B cell (primary cell): ENCODE data around the gene PALM. TPM values are rescaled to one million over a fixed set of nuclear protein-coding genes. Genes with fewer than 3 reads are reported as not detected.
"Not testable (repeated sequence)": the region's sequence is repeated elsewhere in the genome, so short reads cannot be mapped to it uniquely, and the experiment has no call there.

Source experiments
- ATAC-seq: fragments of 200-7000 bp; cut with Tn5 transposase; one replicate; pipeline ENCODE4 v1.10.0; 2021; ENCODE audit warnings: low read depth, mild to moderate bottlenecking, moderate number of reproducible peaks, moderate library complexity
- CTCF ChIA-PET: fragments of 350-600 bp; sonication (Branson Sonifier 250); formaldehyde crosslinking; loops from one replicate; lab custom pipeline; 2021; ENCODE audit warnings: antibody characterized with exemption, inconsistent platforms; lab: Charles Lee
- POLR2A ChIA-PET: fragments of 350-600 bp; sonication (Branson Sonifier 250); formaldehyde crosslinking; loops from one replicate; lab custom pipeline; 2021; ENCODE audit warnings: antibody characterized with exemption; lab: Charles Lee
- DNase-seq: peaks from one replicate; pipeline ENCODE4 v3.0.0; 2013
- H2AFZ ChIP-seq: 2 replicates; pipeline ENCODE4 v1.6.1; 2012; ENCODE audit warnings: mild to moderate bottlenecking, low read depth, low read length; ENCODE audit not compliant: insufficient read depth, poor library complexity, severe bottlenecking
- H3K27ac ChIP-seq, 2 donors: 1 replicate in 1 of 2; 2 replicates in 1 of 2; pipeline ENCODE4 v1.5.1; 2012 to 2013; ENCODE audit warnings: low read length in 2 of 2, mild to moderate bottlenecking in 2 of 2, moderate library complexity in 1 of 2
- H3K27me3 ChIP-seq, 4 experiments: fragments of 200-600 bp in 1 of 4; sonication (generic) in 1 of 4; replicated peaks in 1 of 4; 1 replicate in 2 of 4; 2 replicates in 2 of 4; pipeline versions ENCODE4 v1.6.1 to v1.7.0; 2013 to 2016; ENCODE audit warnings: low read length in 3 of 4, mild to moderate bottlenecking in 2 of 4, mixed read lengths in 1 of 4, moderate library complexity in 1 of 4; ENCODE audit not compliant: insufficient read depth in 4 of 4, control insufficient read depth in 3 of 4; ENCODE audit errors: control extremely low read depth in 1 of 4
- H3K36me3 ChIP-seq, 2 experiments: replicated peaks in 1 of 2; 1 replicate in 1 of 2; 2 replicates in 1 of 2; pipeline versions ENCODE4 v1.6.1 to v1.7.1; 2013; ENCODE audit warnings: low read length in 1 of 2; ENCODE audit not compliant: insufficient read depth in 2 of 2, control insufficient read depth in 1 of 2; ENCODE audit errors: control extremely low read depth in 1 of 2, extremely low read depth in 1 of 2
- H3K4me1 ChIP-seq, 2 donors: fragments of 200-600 bp in 1 of 2; sonication (generic) in 1 of 2; 1 replicate in 1 of 2; 2 replicates in 1 of 2; pipeline versions ENCODE4 v1.5.1 to v1.6.1; 2013 to 2017; ENCODE audit warnings: low read length in 2 of 2; ENCODE audit not compliant: control insufficient read depth in 2 of 2, insufficient read depth in 2 of 2
- H3K4me2 ChIP-seq: replicated peaks from 2 replicates; pipeline ENCODE3; 2012; ENCODE audit warnings: mild to moderate bottlenecking, low read depth, low read length; ENCODE audit not compliant: poor library complexity, severe bottlenecking
- H3K4me3 ChIP-seq, 5 experiments: fragments of 200-600 bp in 1 of 5; sonication (generic) in 1 of 5; 1 replicate in 3 of 5; 2 replicates in 2 of 5; pipeline versions ENCODE4 v1.5.1 to v1.7.0; 2011 to 2016; ENCODE audit warnings: low read length in 4 of 5, mild to moderate bottlenecking in 4 of 5, low read depth in 2 of 5, control low read depth in 1 of 5, moderate library complexity in 1 of 5; ENCODE audit not compliant: insufficient read depth in 1 of 5; ENCODE audit errors: control extremely low read depth in 1 of 5, extremely low read depth in 1 of 5
- H3K79me2 ChIP-seq: fragments of 200-600 bp; sonication (generic); one replicate; pipeline ENCODE4 v1.6.0; 2016; ENCODE audit warnings: low read length; ENCODE audit not compliant: control insufficient read depth, insufficient read depth
- H3K9ac ChIP-seq: fragments of 200-600 bp; sonication (generic); 2 replicates; pipeline ENCODE4 v1.6.1; 2017; ENCODE audit warnings: mild to moderate bottlenecking, low read length, moderate library complexity
- H3K9me3 ChIP-seq, 3 donors: one replicate each; pipeline versions ENCODE4 v1.6.1 to v1.7.1; 2013; ENCODE audit warnings: low read length in 2 of 3; ENCODE audit not compliant: control insufficient read depth in 2 of 3, insufficient read depth in 1 of 3; ENCODE audit errors: control extremely low read depth in 1 of 3
- H4K20me1 ChIP-seq: 2 replicates; pipeline ENCODE4 v1.6.0; 2012; ENCODE audit warnings: mild to moderate bottlenecking, low read length; ENCODE audit not compliant: insufficient read depth, control insufficient read depth, poor library complexity, severe bottlenecking
- H3K27ac Mint-ChIP-seq: one replicate; pipeline ENCODE4 v1.8.0; 2021; ENCODE audit warnings: mixed read lengths
- H3K27me3 Mint-ChIP-seq: one replicate; pipeline ENCODE4 v1.8.0; 2021; ENCODE audit warnings: mixed read lengths
- H3K4me1 Mint-ChIP-seq: one replicate; pipeline ENCODE4 v1.8.0; 2021; ENCODE audit warnings: mixed read lengths
- H3K4me3 Mint-ChIP-seq: one replicate; pipeline ENCODE4 v1.8.0; 2021; ENCODE audit warnings: mixed read lengths
- H3K9me3 Mint-ChIP-seq: one replicate; pipeline ENCODE4 v1.8.0; 2022; ENCODE audit warnings: mixed read lengths; ENCODE audit not compliant: insufficient read depth
- EZH2 ChIP-seq: IDR thresholded peaks from 2 replicates; pipeline ENCODE4 v1.6.1; 2012; ENCODE audit warnings: borderline replicate concordance, low read depth, mild to moderate bottlenecking, moderate library complexity, low read length; ENCODE audit not compliant: insufficient read depth, poor library complexity, severe bottlenecking
- WGBS: methylation state at CpG from one replicate; pipeline ENCODE4 v1.1.5; 2013; ENCODE audit warnings: missing lambda C conversion rate; ENCODE audit not compliant: insufficient coverage; 5-methylcytosine and 5-hydroxymethylcytosine counted together
- intact Hi-C: fragments of 100-400 bp; cut with micrococcal nuclease; formaldehyde crosslinking; loops from one replicate; pipeline ENCODE4 v1.10.0; 2022
- polyA plus RNA-seq: library from polyadenylated mRNA; depleted of rRNA; stranded (reverse); fragments of >200 nt; gene quantifications from 2 replicates; pipeline ENCODE4 v1.2.3, GENCODE V29; 2012
- total RNA-seq, 2 donors: library from RNA; stranded (reverse); fragments of 120-200 nt in 1 of 2; gene quantifications; 1 replicate in 1 of 2; 2 replicates in 1 of 2; pipeline versions ENCODE4 v1.2.3 to v1.2.4, GENCODE V29; 2013 to 2022
- TF ChIP-seq, protein P1 (sequence below): fragments of 200-600 bp; IDR thresholded peaks from one replicate; pipeline ENCODE4 v1.8.0; 2022; ENCODE audit warnings: antibody characterized with exemption, mild to moderate bottlenecking

Gene PALM
- total and polyA plus RNA-seq, 2 donors (not counting 1 experiment from before 2014, with no cell fraction given): 0.15 TPM; not detected in 1

DNA sequence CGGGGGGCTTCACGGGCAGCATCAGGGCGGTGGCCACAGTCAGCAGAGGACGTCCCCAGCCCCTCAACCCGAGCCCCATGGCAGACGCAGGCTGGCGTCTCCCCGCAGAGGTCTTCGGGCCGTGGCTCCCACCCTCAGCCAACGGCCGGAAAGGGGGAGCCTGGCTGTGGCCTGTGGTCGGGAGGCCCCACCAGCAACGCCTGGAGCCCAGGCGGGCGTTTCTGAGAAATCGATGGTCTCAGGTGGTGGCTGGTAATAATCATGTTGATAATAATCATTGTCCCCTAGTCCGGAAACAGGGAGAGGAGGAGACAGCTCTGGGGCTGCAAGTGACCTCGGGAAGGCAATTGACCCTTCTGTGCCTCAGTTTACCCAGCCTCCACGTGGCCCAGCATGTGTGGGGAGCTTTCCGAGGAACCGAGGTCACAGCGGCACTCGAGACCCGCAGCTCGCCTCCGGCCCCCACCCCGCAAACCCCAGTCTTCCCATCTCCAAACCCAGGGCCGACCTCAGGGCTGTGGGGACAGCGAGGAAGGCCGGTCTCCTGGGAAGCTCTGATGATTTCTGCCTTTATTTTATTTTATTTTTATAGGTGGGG is 13.3 kb upstream of the PALM start, which contains the start of gene PRSS57:
PRSS57 (minus strand) TSS at position 101 of the 598 bp plus-strand sequence; CDS start at position 79, 22 bp downstream.
- Mint-ChIP-seq H3K4me3 (no peak within 1 kb of the TSS), H3K27me3 (peaks cover 4% of the 10 kb centered on the region), H3K27ac (no peak within 1 kb of the TSS), H3K4me1 (no peaks in the 10 kb centered on the region), H3K9me3 (no peaks in the 10 kb centered on the region)
- Histone ChIP-seq H3K9ac (no peak within 1 kb of the TSS), H4K20me1 (no peaks in the 10 kb centered on the region), H3K4me1 (peaks cover 7 to 10% of the 10 kb centered on the region in 2 donors), H3K9me3 (peaks cover 0 to 8% (median 0%) of the 10 kb centered on the region in 3 donors), H3K36me3 (no peaks in the 10 kb centered on the region), H2AFZ (peak within 1 kb of the TSS; percentile 42), H3K4me3 (no peak within 1 kb of the TSS), H3K4me2 (peak within 1 kb of the TSS; percentile 8), H3K79me2 (no peaks in the 10 kb centered on the region), H3K27ac (no peak within 1 kb of the TSS), H3K27me3 (peaks cover 0 to 33% (median 4%) of the 10 kb centered on the region in 4 experiments)
- 8% methylated on average over 28 of the region's 31 CpGs for WGBS
- ATAC-seq (no peak), DNase-seq (no peak)
- POLR2A ChIA-PET: no interaction called here
- TF ChIP-seq, protein P1, sequence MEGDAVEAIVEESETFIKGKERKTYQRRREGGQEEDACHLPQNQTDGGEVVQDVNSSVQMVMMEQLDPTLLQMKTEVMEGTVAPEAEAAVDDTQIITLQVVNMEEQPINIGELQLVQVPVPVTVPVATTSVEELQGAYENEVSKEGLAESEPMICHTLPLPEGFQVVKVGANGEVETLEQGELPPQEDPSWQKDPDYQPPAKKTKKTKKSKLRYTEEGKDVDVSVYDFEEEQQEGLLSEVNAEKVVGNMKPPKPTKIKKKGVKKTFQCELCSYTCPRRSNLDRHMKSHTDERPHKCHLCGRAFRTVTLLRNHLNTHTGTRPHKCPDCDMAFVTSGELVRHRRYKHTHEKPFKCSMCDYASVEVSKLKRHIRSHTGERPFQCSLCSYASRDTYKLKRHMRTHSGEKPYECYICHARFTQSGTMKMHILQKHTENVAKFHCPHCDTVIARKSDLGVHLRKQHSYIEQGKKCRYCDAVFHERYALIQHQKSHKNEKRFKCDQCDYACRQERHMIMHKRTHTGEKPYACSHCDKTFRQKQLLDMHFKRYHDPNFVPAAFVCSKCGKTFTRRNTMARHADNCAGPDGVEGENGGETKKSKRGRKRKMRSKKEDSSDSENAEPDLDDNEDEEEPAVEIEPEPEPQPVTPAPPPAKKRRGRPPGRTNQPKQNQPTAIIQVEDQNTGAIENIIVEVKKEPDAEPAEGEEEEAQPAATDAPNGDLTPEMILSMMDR: no peak
- no peak for TF ChIP-seq EZH2
- intact Hi-C loops: no loop called here
- CTCF ChIA-PET: interaction anchor here (0.5 to 0.6 kb wide), 2 partner anchors 30 to 61 kb away, joined by 3 to 5 read pairs; no protein-coding TSS in a partner anchor

DNA sequence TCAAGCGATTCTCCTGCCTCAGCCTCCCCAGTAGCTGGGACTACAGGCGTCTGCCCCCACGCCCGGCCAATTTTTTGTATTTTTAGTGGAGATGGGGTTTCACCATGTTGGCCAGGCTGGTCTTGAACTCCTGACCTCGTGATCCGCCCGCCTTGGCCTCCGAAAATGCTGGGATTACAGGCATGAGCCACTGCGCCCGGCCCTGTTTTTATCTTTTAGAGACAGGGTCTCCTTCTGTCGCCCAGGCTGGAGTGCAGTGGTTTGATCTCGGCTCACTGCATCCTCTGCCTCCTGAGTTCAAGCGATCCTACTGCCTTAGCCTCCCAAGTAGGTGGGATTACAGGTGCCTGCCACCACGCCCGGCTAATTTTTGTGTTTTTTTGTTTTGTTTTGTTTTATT is 10.2 kb upstream of the PALM start:
- DNase-seq, H3K4me3 ChIP-seq, CTCF ChIA-PET, ATAC-seq, H3K79me2 ChIP-seq, H3K27ac Mint-ChIP-seq, H3K9ac ChIP-seq, H3K4me1 Mint-ChIP-seq, H4K20me1 ChIP-seq, intact Hi-C loops, H3K9me3 Mint-ChIP-seq, H3K4me2 ChIP-seq, H2AFZ ChIP-seq, H3K36me3 ChIP-seq, H3K4me3 Mint-ChIP-seq, H3K27ac ChIP-seq: not testable (repeated sequence)
- Histone ChIP-seq H3K4me1 (peaks cover 10 to 12% of the 10 kb centered on the region in 2 donors), H3K9me3 (peaks cover 0 to 22% (median 0%) of the 10 kb centered on the region in 3 donors), H3K27me3 (peaks cover 0 to 39% (median 8%) of the 10 kb centered on the region in 4 experiments)
- H3K27me3 Mint-ChIP-seq: peaks cover 13% of the 10 kb centered on the region
- WGBS: 91% methylated on average over 11 of the region's 15 CpGs
- POLR2A ChIA-PET: interaction anchor here (0.6 kb wide), 1 partner anchor 161 kb away, joined by 3 read pairs; no protein-coding TSS in a partner anchor

DNA sequence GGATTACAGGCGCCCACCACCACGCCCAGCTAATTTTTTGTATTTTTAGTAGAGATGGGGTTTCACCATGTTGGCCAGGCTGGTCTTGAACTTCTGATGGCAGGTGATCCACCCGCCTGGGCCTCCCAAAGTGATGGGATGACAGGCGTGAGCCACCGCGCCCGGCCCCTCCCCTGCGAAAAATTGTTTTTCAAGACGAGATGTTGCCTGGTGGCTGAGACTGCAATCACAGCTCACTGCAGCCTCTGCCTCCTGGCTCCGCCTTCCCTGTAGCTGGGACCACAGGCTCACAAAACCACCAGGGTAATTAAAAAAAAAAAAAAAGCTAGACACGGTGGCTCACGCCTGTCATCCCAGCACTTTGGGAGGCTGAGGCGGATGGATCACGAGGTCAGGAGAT is 8.8 kb upstream of the PALM start:
- WGBS: 59% methylated on average over 8 of the region's 14 CpGs
- H3K27me3 ChIP-seq: peaks cover 0 to 44% (median 7%) of the 10 kb centered on the region in 4 experiments
- H4K20me1 ChIP-seq, CTCF ChIA-PET, H3K36me3 ChIP-seq, H3K27ac Mint-ChIP-seq, H3K4me3 ChIP-seq, intact Hi-C loops, H3K27ac ChIP-seq, H3K4me3 Mint-ChIP-seq, H3K9ac ChIP-seq, H2AFZ ChIP-seq, ATAC-seq, H3K9me3 Mint-ChIP-seq, H3K79me2 ChIP-seq, H3K4me2 ChIP-seq, DNase-seq: not testable (repeated sequence)
- peaks cover 0 to 31% (median 0%) of the 10 kb centered on the region in 3 donors for H3K9me3 ChIP-seq
- peaks cover 12% of the 10 kb centered on the region for H3K4me1 Mint-ChIP-seq
- peaks cover 16 to 18% of the 10 kb centered on the region in 2 donors for H3K4me1 ChIP-seq
- H3K27me3 Mint-ChIP-seq: peaks cover 13% of the 10 kb centered on the region
- POLR2A ChIA-PET: interaction anchor here (0.6 kb wide), 1 partner anchor 57 kb away, joined by 4 read pairs; no protein-coding TSS in a partner anchor
